Body of pancreas (tissue), 4 donors: ENCODE results near the gene RNF223. TPM values are rescaled to one million over a fixed set of nuclear protein-coding genes. Genes with fewer than 3 reads are reported as not detected.
A peak's percentile ranks its signal among the peaks of the same experiment; 100 is the strongest.
"Not testable (repeated sequence)": the region's sequence is repeated elsewhere in the genome, so short reads cannot be mapped to it uniquely, and the experiment has no call there.

Experiments used
- ATAC-seq: fragments of 150-250 bp; one replicate; pipeline ENCODE4 v1.9.1; 2016
- DNase-seq, 4 donors: peaks; one replicate each; pipeline ENCODE4 v3.0.0-alpha.2; 2019
- H3K27ac ChIP-seq, 4 donors: fragments of 200-600 bp; sonication (generic); 1 replicate in 3 of 4; 2 replicates in 1 of 4; pipeline versions ENCODE4 v1.5.1 to v1.6.1; 2016 to 2019; ENCODE audit warnings: mild to moderate bottlenecking in 1 of 4, mixed read lengths in 1 of 4, moderate library complexity in 1 of 4
- H3K27me3 ChIP-seq, 2 donors: fragments of 200-600 bp; sonication (generic); one replicate each; pipeline ENCODE4 v1.6.0; 2016; ENCODE audit warnings: mild to moderate bottlenecking in 1 of 2
- H3K36me3 ChIP-seq, 2 donors: fragments of 200-600 bp; sonication (generic); replicated peaks in 1 of 2; 2 replicates each; pipeline ENCODE4 v1.5.1; 2016; ENCODE audit warnings: low read depth in 2 of 2; ENCODE audit not compliant: insufficient read depth in 1 of 2
- H3K4me1 ChIP-seq: fragments of 200-600 bp; sonication (generic); one replicate; pipeline ENCODE4 v1.6.0; 2016
- H3K4me3 ChIP-seq, 2 donors: fragments of 200-600 bp; sonication (generic); 1 replicate in 1 of 2; 2 replicates in 1 of 2; pipeline ENCODE4 v1.5.1; 2016 to 2019
- H3K9me3 ChIP-seq, 3 donors: fragments of 200-600 bp; sonication (generic); 1 replicate in 2 of 3; 2 replicates in 1 of 3; pipeline ENCODE4 v1.5.1; 2016
- CTCF ChIP-seq, 7 experiments: fragments of 450-650 bp in 4 of 7; fragments of 200-600 bp in 3 of 7; sonication (generic) in 3 of 7; IDR thresholded peaks; one replicate each; pipeline ENCODE4 v1.5.1; 2016 to 2019; ENCODE audit warnings: antibody characterized with exemption in 7 of 7
- POLR2A ChIP-seq, 3 donors: fragments of 450-650 bp; IDR thresholded peaks; one replicate each; pipeline ENCODE4 v1.6.1; 2016; ENCODE audit warnings: antibody characterized with exemption in 3 of 3, mild to moderate bottlenecking in 2 of 3
- WGBS, 2 donors: methylation state at CpG; one replicate each; pipeline ENCODE4 v1.1.5; 2017; 5-methylcytosine and 5-hydroxymethylcytosine counted together
- intact Hi-C: fragments of 100-400 bp; cut with DNase I; formaldehyde crosslinking; loops from one replicate; pipeline ENCODE4 v1.15.1; 2023
- total RNA-seq, 2 donors: library from RNA; depleted of rRNA; stranded (reverse); fragments of >200 nt; gene quantifications; one replicate each; pipeline ENCODE4 v1.1.0, GENCODE V29; 2016

RNF223 gene
- total RNA-seq, 2 donors from 2014 or later: 0.26 TPM; not detected in 1

- Histone ChIP-seq H3K4me3 (no peak overlapping the region), H3K9me3 (no peaks in the 10 kb centered on the region), H3K4me1 (peaks cover 37% of the 10 kb centered on the region), H3K36me3 (no peaks in the 10 kb centered on the region), H3K27me3 (peaks cover 0 to 14% of the 10 kb centered on the region in 2 donors), H3K27ac (no peak overlapping the region)
- DNase-seq (no peak), ATAC-seq (no peak)
- intact Hi-C loops: loop anchor here (5.0 kb wide), 1 partner anchor 78 kb away; the partner anchor contains the start of gene PERM1
- 41 to 53% methylated on average over 34 to 38 of the region's 38 CpGs for WGBS, 2 donors
- TF ChIP-seq POLR2A (IDR thresholded peaks at IDR 0.05) (no peak), CTCF (IDR thresholded peaks at IDR 0.05) (no peak)
Observed at GRCh38 chr1:1060281-1061000, 13.7 kb downstream of the RNF223 start.

GRCh38 chr1:1059494-1060280 is 14.4 kb downstream of the RNF223 start:
- WGBS, 2 donors: 4 to 16% methylated on average over 10 to 63 of the region's 69 CpGs
- Histone ChIP-seq H3K27me3 (peaks cover 0 to 14% of the 10 kb centered on the region in 2 donors), H3K27ac (no peak overlapping the region), H3K4me3 (peak overlapping the region in 1 of 2 donors; percentile 38), H3K4me1 (peaks cover 37% of the 10 kb centered on the region), H3K9me3 (no peaks in the 10 kb centered on the region), H3K36me3 (no peaks in the 10 kb centered on the region)
- ATAC-seq: peak; percentile 86
- peak; percentile 91 to 95 (median 92) for DNase-seq
- intact Hi-C loops: loop anchor here (5.0 kb wide), 1 partner anchor 77 kb away; the partner anchor contains the start of gene PERM1
- TF ChIP-seq POLR2A (IDR thresholded peaks at IDR 0.05): peak in 1 of 3 donors; percentile 26
- peak in 1 of 7 experiments; percentile 20 for TF ChIP-seq CTCF (IDR thresholded peaks at IDR 0.05)

GRCh38 chr1:1058921-1059493 is 15.1 kb downstream of the RNF223 start:
- H3K9me3 ChIP-seq: no peaks in the 10 kb centered on the region
- 0 to 1% methylated on average over 26 to 47 of the region's 48 CpGs for WGBS, 2 donors
- peaks cover 0 to 14% of the 10 kb centered on the region in 2 donors for H3K27me3 ChIP-seq
- intact Hi-C loops: no loop called here
- DNase-seq: peak in 2 of 4 donors; percentile 32 to 34
- no peak overlapping the region for H3K27ac ChIP-seq
- H3K36me3 ChIP-seq: no peaks in the 10 kb centered on the region
- H3K4me1 ChIP-seq: peaks cover 32% of the 10 kb centered on the region
- TF ChIP-seq CTCF (IDR thresholded peaks at IDR 0.05): peak in 2 of 7 experiments; percentile 10 to 11
- no peak for TF ChIP-seq POLR2A (IDR thresholded peaks at IDR 0.05)
- peak; percentile 26 for ATAC-seq
- H3K4me3 ChIP-seq: peak overlapping the region in 1 of 2 donors; percentile 38

GRCh38 chr1:1058088-1058905 is 15.8 kb downstream of the RNF223 start:
- 12 to 14% methylated on average over 19 to 24 of the region's 24 CpGs for WGBS, 2 donors
- H3K27ac ChIP-seq: no peak overlapping the region
- peaks cover 27% of the 10 kb centered on the region for H3K4me1 ChIP-seq
- TF ChIP-seq CTCF (IDR thresholded peaks at IDR 0.05): no peak
- TF ChIP-seq POLR2A (IDR thresholded peaks at IDR 0.05): no peak
- no peak overlapping the region for H3K4me3 ChIP-seq
- no peak for ATAC-seq
- H3K27me3 ChIP-seq: peaks cover 0 to 14% of the 10 kb centered on the region in 2 donors
- intact Hi-C loops: no loop called here
- no peak for DNase-seq
- no peaks in the 10 kb centered on the region for H3K9me3 ChIP-seq
- H3K36me3 ChIP-seq: no peaks in the 10 kb centered on the region

- 48 to 55% methylated on average over 15 of the region's 15 CpGs for WGBS, 2 donors
- intact Hi-C loops, H3K9me3 ChIP-seq, H3K36me3 ChIP-seq, H3K4me3 ChIP-seq, H3K27ac ChIP-seq, DNase-seq, ATAC-seq: not testable (repeated sequence)
- Histone ChIP-seq H3K4me1 (peaks cover 27% of the 10 kb centered on the region), H3K27me3 (peaks cover 0 to 14% of the 10 kb centered on the region in 2 donors)
Observed at GRCh38 chr1:1057769-1058087, 16.4 kb downstream of the RNF223 start.
